Measurements from ENCODE around the gene SLC30A2. TPM values are rescaled to one million over a fixed set of nuclear protein-coding genes. Genes with fewer than 3 reads are reported as not detected.

SLC30A2 gene
- total and polyA plus RNA-seq, 2 of the 13 experiments (the other 11 are each of a cell fraction or from before 2014, with no cell fraction given): not detected

- BruUV-seq (replicated peaks): no TSS peak
- CTCF ChIA-PET (ENCODE audit: low intra/inter-chr PET ratio, low total read pairs): no interaction called here
- Histone ChIP-seq H3K9ac (ENCODE audit: insufficient read depth, low read depth, low read length) (no peak overlapping the region), H3K36me3 (replicated peaks in 1 of 2; ENCODE audit: control insufficient read depth in 1 of 2, insufficient read depth in 2 of 2, low read length in 2 of 2) (no peaks in the 10 kb centered on the region), H3K27me3 (ENCODE audit: control insufficient read depth in 1 of 2, insufficient read depth in 2 of 2, low read length in 2 of 2) (peaks cover 2 to 33% of the 10 kb centered on the region in 2 experiments; a peak in 3 of 5 replicates), H3K4me2 (ENCODE audit: low read depth, low read length) (no peak overlapping the region), H3K4me3 (replicated peaks in 1 of 3; ENCODE audit: insufficient read depth in 1 of 3, low read depth in 2 of 3, low read length in 3 of 3) (no peak overlapping the region), H3K9me3 (ENCODE audit: low read length) (no peaks in the 10 kb centered on the region), H4K20me1 (ENCODE audit: insufficient read depth, low read length) (no peaks in the 10 kb centered on the region), H3K79me2 (ENCODE audit: insufficient read depth, low read length) (no peaks in the 10 kb centered on the region), H3K27ac (ENCODE audit: extremely low read length, insufficient read depth, low read length) (no peak overlapping the region), H2AFZ (ENCODE audit: low read length) (no peak overlapping the region), H3K4me1 (ENCODE audit: insufficient read depth, low read length) (0 out of 2 replicates have a peak, but pooled peaks cover 4% of the 10 kb centered on the region)
- POLR2A ChIA-PET: no interaction called here
- no peak for FAIRE-seq
- 37% methylated on average over 7 of the region's 7 CpGs for WGBS (ENCODE audit: low lambda C conversion rate)
- DNase-seq (ENCODE audit: low spot score): no peak
- in situ Hi-C loops (cut with HindIII; ENCODE audit: extremely low pct_ligation_motif_present, low pct_unique_long_range_greater_than_20kb) (no loop called here), intact Hi-C loops (cut with micrococcal nuclease; ENCODE audit: unreplicated experiment) (no loop called here)
- TF ChIP-seq AKNA (CRISPR knock-in tag; IDR thresholded peaks at IDR 0.05; ENCODE audit: borderline replicate concordance) (no peak), ELF4 (CRISPR knock-in tag; IDR thresholded peaks at IDR 0.05; ENCODE audit: borderline replicate concordance) (no peak), KDM3A (CRISPR knock-in tag; IDR thresholded peaks at IDR 0.05; ENCODE audit: low read depth) (no peak), NFE2L2 (IDR thresholded peaks at IDR 0.05; ENCODE audit: low read length) (no peak), GATAD1 (CRISPR knock-in tag; IDR thresholded peaks at IDR 0.05) (no peak), ONECUT2 (CRISPR knock-in tag; IDR thresholded peaks at IDR 0.05) (no peak), ZNF780A (CRISPR knock-in tag; IDR thresholded peaks at IDR 0.05) (no peak), MYC (CRISPR knock-in tag; IDR thresholded peaks at IDR 0.05; ENCODE audit: borderline replicate concordance) (no peak), HNF1B (CRISPR knock-in tag; IDR thresholded peaks at IDR 0.05) (no peak)
- no peak for ATAC-seq
Observed at GRCh38 chr1:26092422-26092821, 46.5 kb upstream of the SLC30A2 start.
